Upper lobe of left lung (tissue), 6 donors: ENCODE measurements around the gene ARHGDIA. TPM values are rescaled to one million over a fixed set of nuclear protein-coding genes. Genes with fewer than 3 reads are reported as not detected.
A peak's percentile ranks its signal among the peaks of the same experiment; 100 is the strongest.

Source experiments
- ATAC-seq, 2 donors: fragments of 200-7000 bp; cut with Tn5 transposase; one replicate each; pipeline ENCODE4 v1.9.1; 2022; ENCODE audit warnings: mild to moderate bottlenecking in 2 of 2, moderate library complexity in 2 of 2; ENCODE audit not compliant: low FRiP score in 2 of 2
- DNase-seq, 2 donors: peaks; one replicate each; pipeline ENCODE4 v3.0.0-alpha.2; 2019 to 2020
- H3K27ac ChIP-seq, 4 donors: fragments of 200-600 bp; sonication (generic); one replicate each; pipeline ENCODE4 v1.5.1; 2016 to 2019
- H3K27me3 ChIP-seq, 4 donors: fragments of 200-600 bp; sonication (generic); one replicate each; pipeline ENCODE4 v1.5.1; 2017 to 2019
- H3K36me3 ChIP-seq, 4 donors: fragments of 200-600 bp; sonication (generic); one replicate each; pipeline ENCODE4 v1.5.1; 2016 to 2019
- H3K4me1 ChIP-seq, 4 donors: fragments of 200-600 bp; sonication (generic); one replicate each; pipeline ENCODE4 v1.5.1; 2018 to 2019
- H3K4me3 ChIP-seq, 4 donors: fragments of 200-600 bp; sonication (generic); one replicate each; pipeline ENCODE4 v1.5.1; 2017 to 2019; ENCODE audit warnings: mild to moderate bottlenecking in 2 of 4, moderate library complexity in 1 of 4
- H3K9me3 ChIP-seq, 4 donors: fragments of 200-600 bp; sonication (generic); one replicate each; pipeline ENCODE4 v1.5.1; 2018 to 2019
- CTCF ChIP-seq, 6 experiments: fragments of 450-650 bp in 4 of 6; fragments of 200-600 bp in 2 of 6; sonication (generic) in 2 of 6; IDR thresholded peaks; one replicate each; pipeline ENCODE4 v1.5.1; 2016 to 2019; ENCODE audit warnings: antibody characterized with exemption in 6 of 6
- EP300 ChIP-seq, 4 donors: sonication (generic); formaldehyde crosslinking; IDR thresholded peaks; one replicate each; pipeline ENCODE4 v1.5.1; 2017; ENCODE audit warnings: antibody characterized with exemption in 4 of 4, control low read depth in 2 of 4
- POLR2A ChIP-seq, 4 donors: fragments of 450-650 bp; IDR thresholded peaks; one replicate each; pipeline ENCODE4 v1.5.1; 2016 to 2017; ENCODE audit warnings: antibody characterized with exemption in 4 of 4, mild to moderate bottlenecking in 2 of 4
- POLR2AphosphoS5 ChIP-seq, 2 donors: sonication (generic); formaldehyde crosslinking; IDR thresholded peaks; one replicate each; pipeline ENCODE4 v1.5.1; 2017; ENCODE audit warnings: antibody characterized with exemption in 2 of 2
- WGBS, 2 donors: methylation state at CpG; one replicate each; pipeline ENCODE4 v1.1.5; 2017 to 2018; 5-methylcytosine and 5-hydroxymethylcytosine counted together
- total RNA-seq, 6 donors: library from RNA; depleted of rRNA in 4 of 6; stranded (reverse); fragments of >200 nt in 4 of 6; gene quantifications; one replicate each; pipeline versions ENCODE4 v1.1.0 to v1.2.1, GENCODE V29; 2016 to 2021
- donor health status: DM: no; HTN: no; CAD: no; lungs with moderate emphysema.
- donor health status: DM: no; HTN: yes; CAD: no; lungs with severe emphysema.

Gene ARHGDIA
- total RNA-seq, 6 donors from 2014 or later, result 171 to 522 (median 302) TPM

DNA sequence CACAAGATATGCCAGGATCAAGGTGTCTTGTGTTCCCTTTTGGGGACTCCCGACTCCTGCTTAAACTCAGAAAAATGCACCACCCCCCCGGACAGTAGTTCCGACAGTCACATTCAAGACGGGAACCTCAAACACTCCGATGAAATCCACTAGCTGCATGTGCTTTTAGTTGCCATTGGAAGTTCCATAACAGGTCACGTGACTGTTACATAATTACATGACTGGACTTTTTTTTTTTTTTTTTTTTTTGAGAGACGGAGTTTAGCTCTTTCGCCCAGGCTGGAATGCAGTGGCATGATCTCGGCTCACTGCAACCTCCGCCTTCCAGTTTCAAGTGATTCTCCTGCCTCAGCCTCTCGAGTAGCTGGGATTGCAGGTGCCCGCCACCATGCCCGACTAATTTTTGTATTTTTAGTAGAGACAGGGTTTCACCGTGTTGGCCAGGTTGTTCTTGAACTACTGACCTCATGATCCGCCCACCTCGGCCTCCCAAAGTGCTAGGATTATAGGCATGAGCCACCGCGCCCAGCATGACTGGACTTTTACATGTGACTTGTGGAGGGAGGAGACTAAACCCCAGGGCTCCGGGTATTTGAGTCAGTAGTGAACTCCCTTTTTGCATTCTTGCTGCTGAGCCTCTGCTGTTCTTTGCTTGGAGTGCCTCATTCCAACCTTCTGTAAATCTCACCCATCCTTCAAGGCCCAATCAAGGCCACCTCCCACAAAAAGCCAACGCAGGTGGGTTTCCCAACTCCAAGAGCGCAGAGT, 45.3 kb upstream of the ARHGDIA start:
- DNase-seq (no peak), ATAC-seq (peak in 1 of 2 donors; percentile 46)
- Histone ChIP-seq H3K36me3 (peaks cover 10 to 65% (median 51%) of the 10 kb centered on the region in 4 donors), H3K9me3 (no peaks in the 10 kb centered on the region), H3K4me3 (peak overlapping the region in 2 of 4 donors; percentile 95 to 98), H3K27me3 (no peaks in the 10 kb centered on the region), H3K27ac (peak overlapping the region in 1 of 4 donors; percentile 8), H3K4me1 (peaks cover 14 to 62% (median 28%) of the 10 kb centered on the region in 4 donors)
- TF ChIP-seq EP300 (IDR thresholded peaks at IDR 0.05), result no peak
- 73 to 79% methylated on average over 20 to 21 of the region's 21 CpGs for WGBS, 2 donors

DNA sequence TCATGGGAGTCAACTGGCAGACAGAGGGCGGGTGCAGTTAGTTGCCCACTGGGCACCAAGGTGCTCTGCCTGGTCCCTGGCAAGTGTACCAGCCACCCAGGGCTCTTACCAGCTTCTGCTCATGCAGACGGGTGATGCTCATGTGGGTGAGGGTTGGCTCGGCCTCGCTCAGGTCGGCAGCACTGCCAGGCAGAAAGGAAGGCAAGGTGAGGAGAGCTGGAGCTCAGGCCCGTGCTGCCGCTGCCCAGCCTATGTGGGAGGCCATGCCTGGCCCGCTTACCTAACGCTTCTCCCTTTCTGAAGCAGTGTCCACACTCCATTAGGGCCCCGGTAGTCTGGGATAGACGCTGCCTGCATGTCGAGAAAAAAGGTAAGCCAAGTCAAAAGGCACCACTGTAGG, 44.2 kb upstream of the ARHGDIA start:
- Histone ChIP-seq H3K36me3 (peaks cover 10 to 55% (median 46%) of the 10 kb centered on the region in 4 donors), H3K4me3 (no peak overlapping the region), H3K9me3 (no peaks in the 10 kb centered on the region), H3K27me3 (no peaks in the 10 kb centered on the region), H3K27ac (no peak overlapping the region), H3K4me1 (peaks cover 16 to 60% (median 28%) of the 10 kb centered on the region in 4 donors)
- 96 to 97% methylated on average over 7 to 10 of the region's 12 CpGs for WGBS, 2 donors
- TF ChIP-seq POLR2A (IDR thresholded peaks at IDR 0.05) (no peak), POLR2AphosphoS5 (IDR thresholded peaks at IDR 0.05) (no peak), EP300 (IDR thresholded peaks at IDR 0.05) (no peak)
- peak in 1 of 2 donors; percentile 58 for DNase-seq
- ATAC-seq, result no peak

- Histone ChIP-seq H3K27ac (no peak overlapping the region), H3K4me3 (no peak overlapping the region), H3K4me1 (peaks cover 21 to 58% (median 35%) of the 10 kb centered on the region in 4 donors), H3K36me3 (peaks cover 10 to 48% (median 42%) of the 10 kb centered on the region in 4 donors), H3K9me3 (no peaks in the 10 kb centered on the region), H3K27me3 (no peaks in the 10 kb centered on the region)
- 95 to 97% methylated on average over 11 to 32 of the region's 36 CpGs for WGBS, 2 donors
- DNase-seq, result peak in 1 of 2 donors; percentile 81
- no peak for ATAC-seq
- no peak for TF ChIP-seq CTCF (IDR thresholded peaks at IDR 0.05)
- no peak for TF ChIP-seq EP300 (IDR thresholded peaks at IDR 0.05)
- TF ChIP-seq POLR2A (IDR thresholded peaks at IDR 0.05), result no peak
These were observed 43.1 kb upstream of the ARHGDIA start for GRCh38 chr17:81914103-81914850.

DNA sequence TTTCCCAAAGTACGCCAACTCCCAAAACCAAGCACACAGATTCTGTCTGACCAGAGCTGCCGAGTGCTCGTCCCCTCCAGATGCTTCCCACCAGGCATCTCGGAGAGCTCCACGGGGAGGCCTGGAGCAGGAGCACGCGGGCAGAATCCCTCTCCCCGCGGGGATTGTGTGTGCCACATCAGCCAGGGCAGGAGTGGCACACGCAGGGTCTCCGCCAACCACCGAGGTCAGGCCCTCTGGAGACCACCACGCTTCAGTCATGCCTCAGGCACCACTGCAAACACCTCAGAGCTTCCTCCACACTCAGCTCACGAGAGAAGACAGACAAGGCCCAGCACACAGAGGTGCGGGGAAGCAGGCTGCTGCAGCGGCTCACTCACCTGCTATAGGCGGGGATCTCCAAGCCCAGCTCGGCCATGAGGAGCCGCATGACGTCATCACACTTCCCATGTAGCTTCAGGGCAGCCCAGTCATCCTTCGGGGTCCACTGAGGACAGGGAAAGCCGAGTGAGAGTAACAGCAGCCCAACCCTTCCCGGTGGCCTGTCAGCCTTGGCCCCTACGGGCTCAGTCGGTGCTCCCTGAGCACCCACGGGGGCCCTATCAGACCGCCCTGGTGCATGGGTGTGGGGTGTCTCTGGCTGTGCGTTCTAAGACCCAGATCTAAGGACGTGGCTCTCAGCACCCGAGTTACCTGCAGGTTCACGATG, 42.4 kb upstream of the ARHGDIA start:
- H3K36me3 ChIP-seq, result peaks cover 10 to 48% (median 38%) of the 10 kb centered on the region in 4 donors
- H3K9me3 ChIP-seq, result no peaks in the 10 kb centered on the region
- H3K27me3 ChIP-seq, result no peaks in the 10 kb centered on the region
- peak in 1 of 2 donors; percentile 58 for DNase-seq
- no peak overlapping the region for H3K27ac ChIP-seq
- 92 to 93% methylated on average over 21 to 31 of the region's 31 CpGs for WGBS, 2 donors
- ATAC-seq, result no peak
- TF ChIP-seq CTCF (IDR thresholded peaks at IDR 0.05) (no peak), POLR2AphosphoS5 (IDR thresholded peaks at IDR 0.05) (no peak), EP300 (IDR thresholded peaks at IDR 0.05) (no peak), POLR2A (IDR thresholded peaks at IDR 0.05) (no peak)
- H3K4me1 ChIP-seq, result peaks cover 21 to 51% (median 34%) of the 10 kb centered on the region in 4 donors
- H3K4me3 ChIP-seq, result no peak overlapping the region

DNA sequence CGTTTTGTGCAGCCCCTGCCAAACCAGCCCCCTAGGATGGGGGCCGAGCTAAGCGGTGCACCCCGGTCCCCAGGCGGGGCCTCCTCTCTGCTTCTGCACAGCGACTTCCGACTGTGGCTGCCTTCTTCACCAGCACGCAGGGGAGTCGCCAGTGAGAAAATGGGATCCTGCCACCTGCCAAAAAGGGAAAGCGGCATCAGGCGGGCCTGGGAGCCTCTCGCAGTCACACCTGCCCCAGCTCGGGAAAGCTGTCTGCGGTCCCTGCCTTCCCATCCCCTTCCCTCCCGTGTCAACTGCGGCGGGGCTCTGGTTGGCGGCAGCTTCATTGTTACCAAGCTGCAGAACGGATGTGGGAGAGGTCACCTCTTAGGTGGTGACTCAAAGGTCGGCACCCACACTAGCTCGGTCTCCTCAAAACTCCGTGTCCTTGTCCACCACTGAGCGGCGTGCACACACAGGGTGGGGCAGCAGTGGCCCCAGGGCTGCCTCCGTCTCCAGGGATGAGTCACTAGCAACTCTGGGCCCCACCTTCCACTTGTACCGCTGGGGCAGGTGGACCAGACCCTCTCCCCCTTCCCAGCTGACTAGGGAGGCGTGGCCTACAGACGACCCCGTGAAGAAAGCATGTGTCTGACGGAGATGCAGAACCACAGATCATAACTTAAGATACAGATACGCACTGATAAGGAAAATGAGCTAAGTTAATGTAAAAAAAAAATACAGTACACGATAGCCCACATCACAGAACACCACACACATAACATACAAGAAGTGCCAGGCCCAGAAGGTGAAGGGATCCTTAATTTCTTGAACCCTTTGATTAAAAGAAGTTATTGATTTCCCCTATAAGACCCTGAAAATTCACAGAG, 41.5 kb upstream of the ARHGDIA start:
- Histone ChIP-seq H3K27me3 (no peaks in the 10 kb centered on the region), H3K9me3 (no peaks in the 10 kb centered on the region), H3K27ac (peak overlapping the region in 1 of 4 donors; percentile 68), H3K36me3 (peaks cover 10 to 51% (median 45%) of the 10 kb centered on the region in 4 donors), H3K4me1 (peaks cover 16 to 46% (median 30%) of the 10 kb centered on the region in 4 donors), H3K4me3 (no peak overlapping the region)
- ATAC-seq, result no peak
- TF ChIP-seq POLR2A (IDR thresholded peaks at IDR 0.05), result no peak
- no peak for TF ChIP-seq POLR2AphosphoS5 (IDR thresholded peaks at IDR 0.05)
- no peak for TF ChIP-seq CTCF (IDR thresholded peaks at IDR 0.05)
- no peak for TF ChIP-seq EP300 (IDR thresholded peaks at IDR 0.05)
- DNase-seq, result peak in 1 of 2 donors; percentile 54
- WGBS, 2 donors, result 88 to 89% methylated on average over 25 to 32 of the region's 32 CpGs
